Measurements from ENCODE around the gene PGPEP1.

Gene PGPEP1

GRCh38 chr19:18385675-18386542 lies 45.5 kb downstream of the PGPEP1 start, which contains the start of gene GDF15:
Gene GDF15 (plus strand): TSS chr19:18386158. CDS start chr19:18386190, 32 bp downstream.
- TF ChIP-seq CTCF (IDR thresholded peaks at IDR 0.05; ENCODE audit: insufficient read depth, low read depth, low read length, missing control alignments) = peak; percentile 57
- DNase-seq (ENCODE audit: low read depth) = peak; percentile 49
- peak within 1 kb of the TSS; percentile 47 for H3K4me3 ChIP-seq (ENCODE audit: low read length)

GRCh38 chr19:18386543-18387271 lies 46.3 kb downstream of the PGPEP1 start:
- no peak for TF ChIP-seq CTCF (IDR thresholded peaks at IDR 0.05; ENCODE audit: insufficient read depth, low read depth, low read length, missing control alignments)
- peak overlapping the region; percentile 47 for H3K4me3 ChIP-seq (ENCODE audit: low read length)
- no peak for DNase-seq (ENCODE audit: low read depth)

- peak; percentile 61 for TF ChIP-seq CTCF (IDR thresholded peaks at IDR 0.05; ENCODE audit: insufficient read depth, low read depth, low read length, missing control alignments)
- DNase-seq (ENCODE audit: low read depth) = peak; percentile 57
- peak overlapping the region; percentile 11 for H3K4me3 ChIP-seq (ENCODE audit: low read length)
These were observed 47.9 kb downstream of the PGPEP1 start for GRCh38 chr19:18388100-18388959.

GRCh38 chr19:18388960-18389725 lies 48.7 kb downstream of the PGPEP1 start:
- no peak overlapping the region for H3K4me3 ChIP-seq (ENCODE audit: low read length)
- no peak for TF ChIP-seq CTCF (IDR thresholded peaks at IDR 0.05; ENCODE audit: insufficient read depth, low read depth, low read length, missing control alignments)
- DNase-seq (ENCODE audit: low read depth) = no peak

GRCh38 chr19:18389726-18390064 lies 49.3 kb downstream of the PGPEP1 start:
- TF ChIP-seq CTCF (IDR thresholded peaks at IDR 0.05; ENCODE audit: insufficient read depth, low read depth, low read length, missing control alignments) = no peak
- DNase-seq (ENCODE audit: low read depth) = no peak
- H3K4me3 ChIP-seq (ENCODE audit: low read length) = no peak overlapping the region
